KMS-11 (cell line): Measurements from ENCODE around the gene CYGB.

ENCODE experiments used
- H2AFZ ChIP-seq: fragments of 200-600 bp; sonication (generic); 2 replicates; pipeline ENCODE4 v1.6.1; 2016; ENCODE audit warnings: antibody characterized with exemption, mixed run types, low read depth
- H3K27ac ChIP-seq: fragments of 200-600 bp; sonication (generic); 2 replicates; pipeline ENCODE4 v1.6.1; 2016; ENCODE audit warnings: mild to moderate bottlenecking, mixed run types
- H3K27me3 ChIP-seq: fragments of 200-600 bp; sonication (generic); 2 replicates; pipeline ENCODE4 v1.6.1; 2017; ENCODE audit warnings: mild to moderate bottlenecking, low read depth, mixed run types, moderate library complexity; ENCODE audit not compliant: insufficient read depth
- H3K36me3 ChIP-seq: fragments of 200-600 bp; sonication (generic); 2 replicates; pipeline ENCODE4 v1.6.1; 2017; ENCODE audit warnings: mild to moderate bottlenecking, mixed run types; ENCODE audit not compliant: insufficient read depth
- H3K4me1 ChIP-seq: fragments of 200-600 bp; sonication (generic); 2 replicates; pipeline ENCODE4 v1.6.1; 2016; ENCODE audit warnings: mild to moderate bottlenecking, low read depth, mixed run types; ENCODE audit not compliant: poor library complexity, severe bottlenecking
- H3K4me2 ChIP-seq: fragments of 200-600 bp; sonication (generic); 2 replicates; pipeline ENCODE4 v1.7.0; 2016; ENCODE audit warnings: mild to moderate bottlenecking, mixed run types
- H3K4me3 ChIP-seq: fragments of 200-600 bp; sonication (generic); IDR thresholded peaks from 2 replicates; pipeline ENCODE4 v1.6.1; 2017; ENCODE audit warnings: low read depth, low read length, mixed read lengths; ENCODE audit not compliant: insufficient read depth
- H3K79me2 ChIP-seq: fragments of 200-600 bp; sonication (generic); 2 replicates; pipeline ENCODE4 v1.6.1; 2016; ENCODE audit warnings: low read depth, mixed run types; ENCODE audit not compliant: insufficient read depth
- H3K9ac ChIP-seq: fragments of 200-600 bp; sonication (generic); 2 replicates; pipeline ENCODE4 v1.6.1; 2016; ENCODE audit warnings: mild to moderate bottlenecking, mixed run types
- H4K20me1 ChIP-seq: fragments of 200-600 bp; sonication (generic); 2 replicates; pipeline ENCODE4 v1.6.1; 2016; ENCODE audit warnings: mild to moderate bottlenecking, mixed run types; ENCODE audit not compliant: insufficient read depth
- CTCF ChIP-seq: fragments of 200-600 bp; sonication (generic); conservative IDR thresholded peaks from 2 replicates; pipeline ENCODE4 v1.6.1; 2017; ENCODE audit warnings: low read depth, mild to moderate bottlenecking, antibody characterized with exemption, low read length, moderate library complexity, mixed read lengths

Gene CYGB

GRCh38 chr17:76540381-76541300, 3.1 kb upstream of the CYGB start:
- no peaks in the 10 kb centered on the region for H3K36me3 ChIP-seq
- no peak overlapping the region for H2AFZ ChIP-seq
- H3K4me3 ChIP-seq, result no peak overlapping the region
- no peak for TF ChIP-seq CTCF
- no peak overlapping the region for H3K27ac ChIP-seq
- no peaks in the 10 kb centered on the region for H3K4me1 ChIP-seq
- peaks cover 43% of the 10 kb centered on the region for H3K27me3 ChIP-seq
- no peaks in the 10 kb centered on the region for H4K20me1 ChIP-seq
- no peaks in the 10 kb centered on the region for H3K79me2 ChIP-seq
- no peak overlapping the region for H3K9ac ChIP-seq
- H3K4me2 ChIP-seq, result no peak overlapping the region

- Histone ChIP-seq H3K9ac (no peak within 1 kb of the TSS), H2AFZ (no peak within 1 kb of the TSS), H3K79me2 (no peaks in the 10 kb centered on the region), H3K27ac (no peak within 1 kb of the TSS), H3K4me2 (no peak within 1 kb of the TSS), H4K20me1 (no peaks in the 10 kb centered on the region), H3K36me3 (no peaks in the 10 kb centered on the region), H3K4me3 (no peak within 1 kb of the TSS), H3K27me3 (peaks cover 43% of the 10 kb centered on the region), H3K4me1 (no peaks in the 10 kb centered on the region)
- TF ChIP-seq CTCF, result no peak
Measured at GRCh38 chr17:76539631-76540271, 2.2 kb upstream of the CYGB start, which contains the start of gene PRCD. PRCD (plus strand) TSS chr17:76540044; CDS start chr17:76540142, 98 bp downstream.

- Histone ChIP-seq H3K36me3 (no peaks in the 10 kb centered on the region), H3K4me2 (no peak overlapping the region), H3K27ac (no peak overlapping the region), H3K27me3 (peaks cover 40% of the 10 kb centered on the region), H4K20me1 (no peaks in the 10 kb centered on the region), H3K4me1 (no peaks in the 10 kb centered on the region), H3K79me2 (no peaks in the 10 kb centered on the region), H3K9ac (no peak overlapping the region), H3K4me3 (no peak overlapping the region), H2AFZ (no peak overlapping the region)
- TF ChIP-seq CTCF, result no peak
Measured at GRCh38 chr17:76538941-76539570, 1.5 kb upstream of the CYGB start.

GRCh38 chr17:76538281-76538931, 897 bp upstream of the CYGB start:
- Histone ChIP-seq H2AFZ (no peak overlapping the region), H3K4me2 (no peak overlapping the region), H3K79me2 (no peaks in the 10 kb centered on the region), H3K9ac (no peak overlapping the region), H4K20me1 (no peaks in the 10 kb centered on the region), H3K4me3 (no peak overlapping the region), H3K27me3 (peaks cover 34% of the 10 kb centered on the region), H3K27ac (no peak overlapping the region), H3K36me3 (no peaks in the 10 kb centered on the region), H3K4me1 (no peaks in the 10 kb centered on the region)
- TF ChIP-seq CTCF, result no peak
